Lower lobe of right lung (tissue), 2 donors: Measurements from ENCODE around the gene GFY. TPM values are rescaled to one million over a fixed set of nuclear protein-coding genes. Genes with fewer than 3 reads are reported as not detected.
A peak's percentile ranks its signal among the peaks of the same experiment; 100 is the strongest.

Experiments
- ATAC-seq, 2 donors: fragments of 200-7000 bp; cut with Tn5 transposase; one replicate each; pipeline ENCODE4 v1.9.1; 2020 to 2022; ENCODE audit warnings: mild to moderate bottlenecking in 2 of 2, moderate library complexity in 2 of 2
- DNase-seq: peaks from one replicate; pipeline ENCODE4 v3.0.0-alpha.2; 2020
- H3K27ac ChIP-seq: fragments of 200-600 bp; one replicate; pipeline ENCODE4 v1.8.0; 2022
- H3K27me3 ChIP-seq: fragments of 200-600 bp; one replicate; pipeline ENCODE4 v1.8.0; 2022; ENCODE audit warnings: low read depth
- H3K36me3 ChIP-seq: fragments of 200-600 bp; one replicate; pipeline ENCODE4 v1.8.0; 2022; ENCODE audit warnings: mild to moderate bottlenecking
- H3K4me1 ChIP-seq: fragments of 200-600 bp; one replicate; pipeline ENCODE4 v1.8.0; 2022
- H3K4me3 ChIP-seq: fragments of 200-600 bp; one replicate; pipeline ENCODE4 v1.8.0; 2022; ENCODE audit warnings: mild to moderate bottlenecking
- H3K9me3 ChIP-seq: fragments of 200-600 bp; one replicate; pipeline ENCODE4 v1.8.0; 2022
- CTCF ChIP-seq: fragments of 200-600 bp; IDR thresholded peaks from one replicate; pipeline ENCODE4 v1.8.0; 2022; ENCODE audit warnings: antibody characterized with exemption, mild to moderate bottlenecking
- intact Hi-C: fragments of 100-400 bp; cut with DNase I; formaldehyde crosslinking; loops from one replicate; pipeline ENCODE4 v1.11.0; 2022
- total RNA-seq: library from RNA; stranded (reverse); fragmentation: NEBNext Ultra II Directional; extraction: Animal tissue kit (Norgen Biotek cat#: 25700); gene quantifications from one replicate; pipeline ENCODE4 v1.2.1, GENCODE V29; 2021
- donor health status: DM: no; HTN: yes; CAD: no; lungs with severe emphysema.

The GFY gene
- total RNA-seq, 1 donor from 2014 or later: not detected

DNA sequence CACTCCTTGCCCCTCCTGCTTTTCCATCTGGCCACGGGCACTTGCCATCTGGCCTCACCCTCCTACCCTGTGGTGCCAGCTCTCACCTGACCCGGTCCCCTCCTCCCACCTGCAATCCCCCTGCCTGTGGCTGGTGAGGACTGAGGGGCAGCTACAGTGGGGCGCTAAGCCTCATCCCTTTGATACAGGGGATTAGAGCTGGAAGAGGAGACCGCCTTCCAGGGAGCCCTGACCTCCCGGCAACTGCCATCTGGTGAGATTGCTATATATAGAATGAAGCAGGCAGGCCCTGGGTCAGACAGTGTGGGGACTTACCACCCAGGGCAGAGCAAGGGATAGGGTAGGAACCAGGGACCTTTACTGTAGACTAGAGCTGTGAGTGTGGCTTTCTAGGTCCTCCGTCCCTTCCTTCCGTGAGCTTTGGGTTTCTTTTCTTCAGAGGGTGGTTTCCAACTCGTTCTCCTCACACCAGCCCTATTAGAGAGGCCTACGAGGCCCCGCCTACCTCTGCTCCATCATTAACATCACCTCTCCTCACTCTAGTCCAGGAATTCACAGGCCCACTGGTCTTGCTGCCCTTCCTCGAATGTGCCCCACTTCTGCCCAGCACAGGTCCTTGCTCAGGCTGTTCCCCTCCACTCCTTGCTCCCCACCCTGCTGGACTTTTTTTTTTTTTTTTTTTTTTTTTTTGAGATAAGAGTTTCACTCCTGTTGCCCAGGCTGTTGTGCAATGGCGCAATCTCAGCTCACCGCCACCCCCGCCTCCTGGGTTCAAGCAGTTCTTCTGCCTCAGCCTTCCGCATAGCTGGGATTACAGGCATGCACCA lies 29.4 kb upstream of the GFY start:
- TF ChIP-seq CTCF: no peak
- H3K4me3 ChIP-seq: peak overlapping the region; percentile 13
- DNase-seq (peak; percentile 74), ATAC-seq (peak; percentile 66 to 71)
- no peaks in the 10 kb centered on the region for H3K36me3 ChIP-seq
- H3K27ac ChIP-seq: peak overlapping the region; percentile 53
- no peaks in the 10 kb centered on the region for H3K27me3 ChIP-seq
- intact Hi-C loops: loop anchor here (10.0 kb wide), 1 partner anchor 49 kb away; the partner anchor contains the start of gene SLC17A7
- H3K4me1 ChIP-seq: no peaks in the 10 kb centered on the region
- no peaks in the 10 kb centered on the region for H3K9me3 ChIP-seq

DNA sequence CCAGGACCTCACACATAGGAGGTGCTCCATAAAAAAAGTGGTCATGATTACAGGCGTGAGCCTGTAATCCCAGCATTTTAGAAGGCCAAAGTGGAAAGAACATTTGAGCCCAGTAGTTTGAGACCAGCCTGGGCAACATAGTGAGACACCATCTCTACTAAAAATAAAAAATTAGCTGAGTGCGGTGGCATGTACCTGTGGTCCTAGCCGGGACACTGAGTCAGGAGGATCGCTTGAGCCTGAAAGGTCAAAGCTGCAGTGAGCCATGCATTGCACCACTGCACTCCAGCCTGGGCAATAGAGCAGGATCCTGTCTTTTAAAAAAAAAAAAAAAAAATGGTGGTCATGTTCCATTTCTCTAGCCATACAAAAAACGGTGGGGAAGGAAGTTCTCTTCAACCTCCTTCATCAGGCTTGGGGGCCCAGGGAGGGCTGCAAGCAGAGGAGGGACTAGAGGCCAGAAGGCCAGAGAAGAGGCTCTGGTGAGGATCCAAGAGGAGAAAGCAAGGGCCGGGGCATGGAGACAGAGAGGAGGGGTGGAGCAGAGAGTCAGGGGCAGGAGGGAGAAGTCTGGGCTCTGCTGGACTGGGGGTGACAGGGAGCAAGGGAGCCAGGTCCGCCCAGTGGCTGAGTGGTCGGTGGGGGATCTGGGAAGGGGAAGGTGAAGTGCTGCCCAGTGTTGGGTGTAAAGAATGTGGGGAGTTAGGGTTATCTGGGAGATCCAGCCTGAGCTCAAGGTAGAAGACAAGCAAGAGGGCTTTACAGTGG lies 28.3 kb upstream of the GFY start:
- no peaks in the 10 kb centered on the region for H3K9me3 ChIP-seq
- H3K27me3 ChIP-seq: no peaks in the 10 kb centered on the region
- TF ChIP-seq CTCF: no peak
- no peak for DNase-seq
- no peak for ATAC-seq
- intact Hi-C loops: loop anchor here (10.0 kb wide), 1 partner anchor 48 kb away; the partner anchor contains the start of gene SLC17A7
- no peaks in the 10 kb centered on the region for H3K36me3 ChIP-seq
- no peak overlapping the region for H3K4me3 ChIP-seq
- H3K4me1 ChIP-seq: no peaks in the 10 kb centered on the region
- H3K27ac ChIP-seq: peak overlapping the region; percentile 41

DNA sequence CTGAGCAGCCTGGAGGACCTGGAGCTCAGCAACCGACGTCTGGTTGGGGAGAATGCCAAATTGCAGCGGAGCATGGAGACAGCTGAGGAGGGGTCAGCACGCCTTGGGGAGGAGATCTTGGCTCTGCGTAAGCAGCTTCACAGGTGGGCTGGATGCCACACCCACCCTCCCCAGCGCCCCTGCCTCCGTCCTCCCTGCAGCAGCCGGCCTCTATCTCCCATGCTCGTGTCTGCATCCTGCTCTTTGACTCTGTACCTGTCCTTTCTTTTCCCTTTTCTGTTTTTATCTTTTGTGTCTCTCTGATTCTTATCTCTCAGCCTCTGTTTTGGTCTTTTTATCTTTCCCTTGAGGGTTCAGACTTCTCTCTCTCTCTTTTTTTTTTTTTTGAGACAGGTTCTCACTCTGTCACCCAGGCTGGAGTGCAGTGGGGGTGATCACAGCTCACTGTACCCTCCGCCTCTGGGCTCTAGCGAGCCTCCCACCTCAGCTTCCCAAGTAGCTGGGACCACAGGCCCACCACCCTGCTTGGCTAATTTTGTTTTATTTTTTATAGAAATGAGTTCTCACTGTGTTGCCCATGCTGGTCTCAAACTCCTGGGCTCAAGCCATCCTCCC lies 27.1 kb upstream of the GFY start:
- Histone ChIP-seq H3K4me1 (no peaks in the 10 kb centered on the region), H3K27me3 (no peaks in the 10 kb centered on the region), H3K27ac (no peak overlapping the region), H3K4me3 (no peak overlapping the region), H3K9me3 (no peaks in the 10 kb centered on the region), H3K36me3 (no peaks in the 10 kb centered on the region)
- intact Hi-C loops: loop anchor here (10.0 kb wide), 1 partner anchor 47 kb away; the partner anchor contains the start of gene SLC17A7
- no peak for ATAC-seq
- DNase-seq: no peak
- TF ChIP-seq CTCF: no peak

DNA sequence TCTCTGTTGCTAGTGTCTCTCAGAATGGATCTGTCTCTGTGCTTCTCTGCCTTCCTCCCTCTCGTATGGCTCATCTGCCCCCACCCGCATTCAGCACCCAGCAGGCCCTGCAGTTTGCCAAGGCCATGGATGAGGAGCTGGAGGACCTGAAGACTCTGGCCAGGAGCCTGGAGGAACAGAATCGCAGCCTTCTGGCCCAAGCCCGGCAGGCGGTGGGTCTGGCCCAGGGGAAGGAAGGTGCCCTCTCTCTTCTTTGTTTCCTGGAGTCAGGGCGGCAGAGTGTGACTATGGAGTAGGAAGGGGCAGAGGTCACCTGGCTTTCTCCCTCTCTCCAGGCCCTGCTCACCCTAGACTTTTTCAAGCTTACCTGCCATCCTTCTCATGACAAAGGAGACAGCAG lies 26.3 kb upstream of the GFY start:
- ATAC-seq (no peak), DNase-seq (no peak)
- no peaks in the 10 kb centered on the region for H3K9me3 ChIP-seq
- no peak overlapping the region for H3K27ac ChIP-seq
- no peaks in the 10 kb centered on the region for H3K36me3 ChIP-seq
- H3K4me1 ChIP-seq: no peaks in the 10 kb centered on the region
- no peak overlapping the region for H3K4me3 ChIP-seq
- intact Hi-C loops: loop anchor here (10.0 kb wide), 1 partner anchor 46 kb away; the partner anchor contains the start of gene SLC17A7
- no peaks in the 10 kb centered on the region for H3K27me3 ChIP-seq
- no peak for TF ChIP-seq CTCF

DNA sequence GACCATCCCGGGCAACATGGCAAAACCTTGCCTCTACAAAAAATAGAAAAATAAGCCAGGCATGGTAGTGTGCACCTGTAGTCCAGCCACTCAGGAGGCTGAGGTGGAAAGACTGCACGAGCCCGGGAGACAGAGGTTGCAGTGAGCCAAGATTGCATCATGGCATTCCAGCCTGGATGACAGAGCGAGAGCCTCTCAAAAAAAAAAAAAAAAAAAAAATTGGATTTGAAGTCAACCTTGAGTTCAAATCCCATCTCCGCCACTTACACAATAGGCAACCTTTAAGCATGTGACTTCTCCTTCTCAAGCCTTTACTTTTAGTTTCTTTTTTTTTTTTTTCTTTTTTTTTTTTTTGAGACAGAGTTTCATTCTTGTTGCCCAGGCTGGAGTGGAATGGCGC lies 25.2 kb upstream of the GFY start:
- H3K4me3 ChIP-seq: no peak overlapping the region
- no peak for TF ChIP-seq CTCF
- no peak overlapping the region for H3K27ac ChIP-seq
- no peak for DNase-seq
- no peaks in the 10 kb centered on the region for H3K27me3 ChIP-seq
- no peak for ATAC-seq
- no peaks in the 10 kb centered on the region for H3K4me1 ChIP-seq
- H3K9me3 ChIP-seq: no peaks in the 10 kb centered on the region
- intact Hi-C loops: no loop called here
- H3K36me3 ChIP-seq: no peaks in the 10 kb centered on the region
